Ovary (tissue), 3 donors: ENCODE measurements around the gene MRFAP1.

ENCODE experiments used
- CTCF ChIP-seq, 3 donors: fragments of 450-650 bp in 2 of 3; fragments of 200-600 bp in 1 of 3; IDR thresholded peaks; one replicate each; pipeline versions ENCODE4 v1.5.1 to v1.8.0; 2016 to 2022; ENCODE audit warnings: antibody characterized with exemption in 3 of 3, mild to moderate bottlenecking in 1 of 3
- EP300 ChIP-seq: sonication (generic); formaldehyde crosslinking; IDR thresholded peaks from one replicate; pipeline ENCODE4 v1.6.1; 2017; ENCODE audit warnings: antibody characterized with exemption
- POLR2A ChIP-seq: fragments of 450-650 bp; IDR thresholded peaks from one replicate; pipeline ENCODE4 v1.6.1; 2017; ENCODE audit warnings: antibody characterized with exemption, mild to moderate bottlenecking, moderate library complexity
- donor health status: DM: no; HTN: no; CAD: no.

GRCh38 chr4:6657242-6658208 is 17.0 kb downstream of the MRFAP1 start:
- TF ChIP-seq CTCF (IDR thresholded peaks at IDR 0.05): no peak
- no peak for TF ChIP-seq POLR2A
- TF ChIP-seq EP300: no peak
